CD8-positive, alpha-beta memory T cell (primary cell): Measurements from ENCODE around the gene JAKMIP2. TPM values are rescaled to one million over a fixed set of nuclear protein-coding genes. Genes with fewer than 3 reads are reported as not detected.

ENCODE experiments used
- polyA plus RNA-seq: library from polyadenylated mRNA; unstranded; fragments of 300-500 nt; fragmentation: Illumina TruSeq; gene quantifications from one replicate; pipeline ENCODE4 v1.2.3, GENCODE V29; 2021
- total RNA-seq, 2 experiments: library from RNA; stranded (reverse); gene quantifications; one replicate each; pipeline ENCODE4 v1.2.3, GENCODE V29; 2021

JAKMIP2 gene
- total and polyA plus RNA-seq, 3 experiments from 2014 or later = 1.8 to 6.3 (median 1.8) TPM

Other genes with a start within 250 kb of the JAKMIP2 start
- not detected for gene SPINK1, start 48.9 kb upstream of the JAKMIP2 start, total RNA-seq
- gene SPINK1, start 48.9 kb upstream of the JAKMIP2 start, polyA plus RNA-seq = not detected
- gene SCGB3A2, start 96.0 kb upstream of the JAKMIP2 start, total RNA-seq = not detected
- gene SCGB3A2, start 96.0 kb upstream of the JAKMIP2 start, polyA plus RNA-seq = not detected
- gene C5orf46, start 123.8 kb upstream of the JAKMIP2 start, total RNA-seq = not detected
- gene C5orf46, start 123.8 kb upstream of the JAKMIP2 start, polyA plus RNA-seq = not detected